EH (cell line): ENCODE results near the gene MACROD2.

ENCODE experiments used
- DNase-seq: peaks from one replicate; pipeline ENCODE4 v3.0.0-alpha.2; 2015; ENCODE audit warnings: low read depth

Gene MACROD2

GRCh38 chr20:15288106-15288505 lies 1292.8 kb downstream of the MACROD2 start:
- DNase-seq, result no peak

DNA sequence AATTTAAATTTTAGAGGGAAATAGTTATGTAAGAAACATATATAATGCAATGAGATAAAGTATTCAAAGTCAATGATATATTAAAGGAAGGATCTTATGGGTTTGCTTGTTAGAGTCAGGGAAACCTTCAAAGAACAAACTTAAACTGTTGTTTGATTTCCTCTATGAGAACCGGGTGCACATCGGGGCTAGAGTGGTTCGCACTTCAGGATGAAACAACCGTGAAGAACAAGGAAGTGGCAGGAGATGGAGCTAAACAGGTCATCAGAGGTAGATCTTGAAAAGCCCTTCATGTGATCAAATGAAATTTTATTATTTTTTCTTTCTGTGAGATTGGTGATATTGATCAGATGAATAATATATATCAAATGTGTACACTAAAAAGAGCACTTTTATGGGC lies 1294.0 kb downstream of the MACROD2 start:
- DNase-seq, result no peak

DNA sequence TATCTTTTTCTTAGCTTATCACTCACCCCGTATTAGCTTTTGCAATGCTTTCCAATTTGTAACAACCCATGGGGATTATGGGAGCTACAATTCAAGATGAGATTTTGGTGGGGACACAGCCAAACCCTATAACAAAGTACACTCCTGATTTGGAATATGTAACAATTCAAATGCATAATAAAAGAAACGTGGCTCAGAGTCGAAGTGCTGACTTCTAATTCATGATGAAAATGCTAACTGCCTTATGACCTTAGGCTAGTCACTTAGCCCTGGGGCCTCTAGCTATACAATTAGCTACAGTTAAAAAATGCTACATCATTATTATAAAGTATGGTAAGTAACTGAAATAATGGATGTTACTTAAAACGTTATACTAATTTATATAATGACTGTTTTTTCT lies 1297.1 kb downstream of the MACROD2 start:
- no peak for DNase-seq

DNA sequence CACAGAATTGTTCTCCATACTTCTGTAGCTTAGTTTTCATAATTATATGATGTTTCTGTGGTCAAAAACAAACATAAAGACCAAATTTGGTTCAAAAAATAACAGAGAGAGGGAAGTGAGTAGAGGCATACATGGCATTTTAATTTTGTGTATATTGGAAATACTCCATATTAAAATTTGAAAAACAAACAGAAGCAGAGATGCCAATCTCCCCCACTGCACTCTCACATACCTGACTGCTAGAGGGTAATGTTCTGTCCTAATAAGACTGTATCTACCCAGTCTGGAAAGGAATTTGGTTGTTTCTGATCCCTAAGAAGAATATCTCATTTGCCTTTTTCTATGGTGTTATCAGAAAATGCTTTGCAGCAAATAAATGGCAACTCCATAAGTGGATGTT lies 1301.1 kb downstream of the MACROD2 start:
- DNase-seq, result no peak

DNA sequence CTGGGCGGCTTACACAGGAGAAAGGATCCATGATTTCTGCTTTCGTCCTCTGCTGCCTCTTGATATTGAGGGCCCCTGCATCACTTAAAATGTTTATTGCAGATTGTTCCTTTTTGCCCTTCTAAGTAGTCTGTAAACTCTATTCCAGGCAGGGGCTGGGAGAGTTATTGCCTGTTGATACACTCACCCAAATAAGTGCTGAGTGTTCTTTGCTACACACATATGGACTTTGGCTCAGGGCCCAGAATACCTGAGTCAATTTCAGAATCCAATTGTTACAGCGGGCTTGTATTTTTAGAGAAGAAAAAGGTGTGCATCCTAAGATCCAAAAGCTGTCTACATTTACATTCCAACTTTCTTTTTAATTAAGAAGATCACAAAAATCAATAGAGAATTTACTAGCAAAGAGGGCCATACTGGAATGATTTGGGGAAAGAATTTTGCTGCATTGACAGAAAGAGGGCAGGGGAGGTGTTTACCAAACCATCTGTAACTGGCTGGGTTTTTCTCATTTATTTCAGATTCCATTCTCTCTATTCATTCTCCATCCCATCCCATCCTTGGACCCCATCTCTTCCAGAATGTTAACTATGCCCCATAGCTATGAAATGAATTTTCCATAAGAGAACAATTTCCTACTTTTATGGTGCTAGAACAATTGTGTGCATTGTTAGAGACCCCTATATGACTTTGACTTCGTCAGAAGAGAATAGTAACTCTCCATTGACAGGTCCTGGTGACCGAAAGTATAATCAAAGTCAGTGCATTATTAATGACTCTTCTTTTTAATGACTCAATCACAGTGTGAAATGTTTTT lies 1302.0 kb downstream of the MACROD2 start:
- no peak for DNase-seq

DNA sequence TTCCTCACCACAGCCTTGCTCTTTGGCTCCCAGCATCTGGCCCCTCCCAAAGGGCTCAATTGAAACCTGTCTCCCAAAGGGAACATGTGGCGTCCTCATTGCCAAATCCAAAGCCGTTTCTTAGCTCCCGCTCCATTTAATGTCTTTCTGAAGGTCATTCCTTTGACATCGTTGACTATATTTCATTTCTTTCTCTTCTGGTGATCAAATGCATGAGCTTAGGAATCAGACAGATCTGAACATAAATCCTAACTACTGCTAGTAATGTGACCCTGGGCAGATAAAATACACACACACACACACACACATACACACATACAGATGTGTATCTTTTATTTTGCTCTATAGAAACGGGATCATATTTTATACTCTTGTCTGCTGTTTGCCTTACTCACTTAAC lies 1306.8 kb downstream of the MACROD2 start:
- no peak for DNase-seq

GRCh38 chr20:15310361-15310760 lies 1315.0 kb downstream of the MACROD2 start:
- peak; percentile 3 for DNase-seq

DNA sequence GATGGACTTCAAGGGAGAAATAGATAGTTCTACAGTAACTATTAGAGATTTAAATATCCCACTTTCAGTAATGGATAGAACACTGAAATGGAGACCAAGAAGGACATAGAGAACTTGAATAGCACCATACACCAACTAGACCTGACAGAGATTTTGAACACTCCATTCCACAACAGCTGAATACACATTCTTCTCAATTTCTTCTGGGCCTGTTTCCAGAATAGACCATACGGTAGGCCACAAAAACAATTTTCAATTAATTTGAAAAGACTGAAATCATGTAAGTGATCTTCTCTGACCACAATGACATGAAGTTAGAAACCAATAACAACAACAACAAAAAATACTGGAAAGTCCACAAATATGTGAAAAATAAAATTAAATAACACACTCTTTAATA lies 1321.2 kb downstream of the MACROD2 start:
- DNase-seq, result no peak

- no peak for DNase-seq
Observed at GRCh38 chr20:15317546-15318232, 1322.4 kb downstream of the MACROD2 start.

DNA sequence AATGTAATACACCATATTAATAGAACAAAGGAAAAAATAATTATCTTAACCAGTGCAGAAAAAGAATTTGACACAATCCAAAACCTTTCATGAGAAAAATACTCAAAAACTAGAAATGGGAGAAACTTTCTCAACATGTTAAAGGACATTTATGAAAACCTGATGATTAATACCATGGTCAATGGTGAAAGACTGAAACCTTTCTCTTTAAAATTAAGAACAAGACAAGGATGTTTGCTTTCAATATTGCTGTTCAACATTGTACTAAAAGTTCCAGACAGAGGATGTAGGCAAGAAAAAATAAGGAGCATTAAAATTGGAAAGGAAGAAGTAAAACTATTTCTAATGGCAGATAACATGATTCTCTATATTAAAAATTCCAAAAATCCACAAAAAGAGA lies 1323.4 kb downstream of the MACROD2 start:
- no peak for DNase-seq

DNA sequence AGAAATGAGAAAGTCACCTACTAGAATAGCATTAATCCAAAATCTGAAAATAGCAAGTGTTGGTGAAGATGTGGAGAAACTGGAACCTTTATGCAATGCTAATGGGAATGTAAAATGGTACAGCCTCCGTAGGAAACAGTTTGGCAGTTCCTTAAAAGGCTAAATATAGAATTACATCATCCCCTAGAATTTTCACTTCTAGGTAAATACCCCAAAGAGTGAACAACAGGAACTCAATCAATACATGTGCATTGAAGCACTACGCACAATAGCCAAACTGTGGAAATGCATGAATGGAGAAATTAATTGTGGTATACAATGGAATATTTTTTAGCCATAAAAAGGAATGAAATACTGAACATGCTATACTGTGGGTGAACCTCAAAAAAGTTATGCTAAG lies 1324.1 kb downstream of the MACROD2 start:
- no peak for DNase-seq

- peak; percentile 13 for DNase-seq
Observed at GRCh38 chr20:15320941-15321340, 1325.6 kb downstream of the MACROD2 start.

GRCh38 chr20:15327123-15327522 lies 1331.8 kb downstream of the MACROD2 start:
- no peak for DNase-seq

GRCh38 chr20:15328084-15328483 lies 1332.8 kb downstream of the MACROD2 start:
- no peak for DNase-seq

GRCh38 chr20:15332711-15333160 lies 1337.4 kb downstream of the MACROD2 start:
- DNase-seq, result no peak

GRCh38 chr20:15333170-15333569 lies 1337.9 kb downstream of the MACROD2 start:
- DNase-seq, result no peak

- DNase-seq, result no peak
Observed at GRCh38 chr20:15336011-15336410, 1340.7 kb downstream of the MACROD2 start.

DNA sequence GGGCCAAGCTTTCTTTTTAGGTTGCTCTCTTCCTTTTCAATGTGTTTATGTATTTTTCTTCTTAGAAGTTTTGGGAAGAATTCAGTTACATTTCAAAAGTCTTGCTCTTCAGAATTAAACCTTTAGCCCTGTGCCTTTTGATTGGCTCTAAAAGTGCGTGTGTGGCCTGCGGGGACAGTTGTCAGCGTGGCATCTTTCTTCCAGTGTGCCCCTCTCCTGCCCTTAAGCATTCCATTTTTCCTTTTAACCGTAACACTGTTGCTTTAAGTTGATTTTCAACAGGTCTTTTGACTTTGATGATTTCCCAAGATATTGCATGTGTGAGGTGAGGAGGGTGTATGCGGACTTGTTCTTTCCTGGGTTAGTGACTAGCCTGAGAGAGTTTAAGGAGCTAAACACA lies 1341.2 kb downstream of the MACROD2 start:
- no peak for DNase-seq

DNA sequence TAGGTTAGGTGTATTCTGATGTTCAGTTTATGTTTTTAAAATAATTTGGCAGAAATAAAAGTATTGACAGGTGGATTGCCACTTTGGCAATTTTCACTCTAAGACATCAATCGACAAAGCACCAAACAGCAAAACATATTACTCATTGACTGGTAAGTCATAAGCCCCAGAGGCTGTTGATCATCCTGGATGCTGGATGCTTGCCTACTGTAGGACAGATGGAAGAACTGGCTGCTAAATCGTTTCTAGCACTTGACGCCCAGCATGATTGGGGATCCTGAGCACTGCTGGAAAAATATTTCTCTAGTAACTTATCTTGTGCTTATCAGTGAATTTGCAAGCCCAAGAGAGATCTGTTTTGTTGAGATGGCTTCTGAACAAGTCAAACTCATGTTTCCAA lies 1343.9 kb downstream of the MACROD2 start:
- DNase-seq, result no peak

DNA sequence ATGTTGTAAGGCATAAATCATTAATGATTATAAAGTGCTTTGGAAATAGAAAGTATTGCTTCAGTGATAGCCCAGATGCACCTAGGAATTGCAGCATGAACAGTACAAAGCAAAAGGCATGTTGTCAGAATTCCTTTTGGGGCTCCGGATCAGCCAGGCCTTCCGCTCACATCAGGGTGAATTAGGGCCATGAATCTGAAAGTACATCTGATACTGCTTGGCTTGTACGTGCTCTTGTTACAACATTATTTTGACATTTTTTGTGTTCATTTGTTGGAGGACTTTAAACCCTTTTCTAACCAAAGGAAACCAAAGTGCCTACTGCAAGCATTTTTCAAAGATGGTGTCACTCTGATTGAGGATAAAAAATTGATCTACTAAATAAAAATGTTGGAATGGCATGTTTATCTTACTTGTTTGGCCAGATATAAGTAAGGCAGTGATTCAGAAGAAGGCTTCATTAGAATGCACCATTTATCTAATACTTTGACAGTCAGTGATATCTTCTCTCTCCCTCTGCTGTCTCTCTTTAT lies 1347.7 kb downstream of the MACROD2 start:
- peak; percentile 4 for DNase-seq

GRCh38 chr20:15345287-15345686 lies 1350.0 kb downstream of the MACROD2 start:
- DNase-seq, result no peak

DNA sequence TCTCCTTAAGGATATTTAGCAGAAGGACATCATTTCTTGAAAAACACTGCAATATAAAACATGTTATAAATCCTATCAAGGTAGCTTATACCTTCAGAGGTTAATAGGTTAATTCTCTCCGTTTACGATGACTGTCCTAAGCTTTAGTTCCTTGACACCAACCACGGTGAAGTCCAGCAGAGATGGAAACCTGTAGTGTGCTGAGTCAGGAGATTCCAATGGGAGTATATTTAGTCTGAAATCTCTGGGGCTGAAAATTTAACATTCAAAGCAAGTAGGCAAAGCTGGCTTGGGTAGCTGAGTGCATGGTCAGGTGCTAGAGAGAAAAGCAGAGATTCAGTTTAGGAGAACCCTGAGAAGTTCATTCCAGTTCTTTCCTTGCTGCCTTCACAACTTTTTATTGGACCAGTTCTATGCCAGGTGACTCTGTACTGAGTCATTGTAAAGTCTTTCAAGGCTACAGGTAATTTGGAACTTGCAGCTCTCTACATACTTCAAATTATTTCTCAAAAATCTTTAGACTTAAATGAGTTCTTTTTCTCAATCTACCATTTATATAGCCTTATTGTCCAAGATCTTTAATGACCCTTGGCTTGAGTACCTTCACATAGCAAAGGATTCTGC lies 1351.5 kb downstream of the MACROD2 start:
- DNase-seq, result no peak

GRCh38 chr20:15359056-15359455 lies 1363.7 kb downstream of the MACROD2 start:
- DNase-seq, result peak; percentile 13
